RWPE2 (cell line): ENCODE measurements around the gene HDAC6.

Experiments used
- ATAC-seq: fragments of 200-7000 bp; cut with Tn5 transposase; 3 replicates; pipeline ENCODE4 v1.9.1; 2021; ENCODE audit warnings: low read depth
- DNase-seq: peaks from one replicate; pipeline ENCODE4 v3.0.0-alpha.2; 2020; ENCODE audit warnings: low spot score
- H3K27ac ChIP-seq: fragments of 450-650 bp; 2 replicates; pipeline ENCODE4 v1.5.1; 2017; ENCODE audit warnings: mild to moderate bottlenecking; ENCODE audit not compliant: poor library complexity, severe bottlenecking
- H3K27me3 ChIP-seq: fragments of 250-450 bp; sonication (Bioruptor Pico); 2 replicates; pipeline ENCODE4 v1.5.1; 2021; ENCODE audit warnings: mild to moderate bottlenecking, moderate library complexity; ENCODE audit not compliant: insufficient read depth, poor library complexity, severe bottlenecking
- H3K36me3 ChIP-seq: fragments of 250-450 bp; sonication (Bioruptor Pico); 2 replicates; pipeline ENCODE4 v1.5.1; 2020; ENCODE audit warnings: low read depth, mild to moderate bottlenecking, moderate library complexity
- H3K4me1 ChIP-seq: fragments of 250-450 bp; sonication (Bioruptor Pico); 2 replicates; pipeline ENCODE4 v1.5.1; 2021; ENCODE audit warnings: mild to moderate bottlenecking, moderate library complexity; ENCODE audit not compliant: insufficient read depth, poor library complexity, severe bottlenecking
- H3K4me3 ChIP-seq: fragments of 250-450 bp; sonication (Bioruptor Pico); 2 replicates; pipeline ENCODE4 v1.5.1; 2021; ENCODE audit warnings: mild to moderate bottlenecking, moderate library complexity; ENCODE audit not compliant: severe bottlenecking
- H3K9me3 ChIP-seq: fragments of 250-450 bp; sonication (Bioruptor Pico); 2 replicates; pipeline ENCODE4 v1.5.1; 2021; ENCODE audit warnings: mild to moderate bottlenecking, moderate library complexity; ENCODE audit not compliant: severe bottlenecking
- CTCF ChIP-seq: fragments of 450-650 bp; IDR thresholded peaks from one replicate; pipeline ENCODE4 v1.5.1; 2017; ENCODE audit warnings: mild to moderate bottlenecking, moderate library complexity; ENCODE audit not compliant: poor library complexity, severe bottlenecking

The HDAC6 gene

GRCh38 chrX:48787505-48788443 lies 14.1 kb upstream of the HDAC6 start:
- no peaks in the 10 kb centered on the region for H3K4me1 ChIP-seq
- no peak overlapping the region for H3K27ac ChIP-seq
- no peak for TF ChIP-seq CTCF
- ATAC-seq = no peak
- no peaks in the 10 kb centered on the region for H3K27me3 ChIP-seq
- no peaks in the 10 kb centered on the region for H3K36me3 ChIP-seq
- no peak for DNase-seq
- H3K4me3 ChIP-seq = no peak overlapping the region
- H3K9me3 ChIP-seq = no peaks in the 10 kb centered on the region

GRCh38 chrX:48789366-48790220 lies 12.3 kb upstream of the HDAC6 start:
- H3K4me1 ChIP-seq = no peaks in the 10 kb centered on the region
- no peak for ATAC-seq
- H3K4me3 ChIP-seq = no peak overlapping the region
- no peaks in the 10 kb centered on the region for H3K27me3 ChIP-seq
- H3K36me3 ChIP-seq = no peaks in the 10 kb centered on the region
- TF ChIP-seq CTCF = no peak
- H3K9me3 ChIP-seq = no peaks in the 10 kb centered on the region
- H3K27ac ChIP-seq = no peak overlapping the region
- no peak for DNase-seq

- no peaks in the 10 kb centered on the region for H3K9me3 ChIP-seq
- ATAC-seq (no peak), DNase-seq (no peak)
- no peaks in the 10 kb centered on the region for H3K27me3 ChIP-seq
- no peak overlapping the region for H3K4me3 ChIP-seq
- peaks cover 9% of the 10 kb centered on the region for H3K4me1 ChIP-seq
- no peaks in the 10 kb centered on the region for H3K36me3 ChIP-seq
- TF ChIP-seq CTCF = no peak
- no peak overlapping the region for H3K27ac ChIP-seq
Measured at GRCh38 chrX:48790477-48790876, 11.4 kb upstream of the HDAC6 start.

GRCh38 chrX:48791063-48791820 lies 10.6 kb upstream of the HDAC6 start:
- Histone ChIP-seq H3K4me1 (peaks cover 10% of the 10 kb centered on the region), H3K27ac (no peak overlapping the region), H3K9me3 (no peaks in the 10 kb centered on the region), H3K27me3 (no peaks in the 10 kb centered on the region), H3K4me3 (no peak overlapping the region), H3K36me3 (no peaks in the 10 kb centered on the region)
- no peak for ATAC-seq
- DNase-seq = no peak
- TF ChIP-seq CTCF = no peak
